NCI-H1417 treated with DMSO at 0.1 percent for 48 hours (cell line): ENCODE results near the gene HOXD9.

ENCODE experiments used
- DNase-seq: peaks from one replicate; lab custom pipeline; 2025; lab: John Stamatoyannopoulos, UW

HOXD9 gene

DNA sequence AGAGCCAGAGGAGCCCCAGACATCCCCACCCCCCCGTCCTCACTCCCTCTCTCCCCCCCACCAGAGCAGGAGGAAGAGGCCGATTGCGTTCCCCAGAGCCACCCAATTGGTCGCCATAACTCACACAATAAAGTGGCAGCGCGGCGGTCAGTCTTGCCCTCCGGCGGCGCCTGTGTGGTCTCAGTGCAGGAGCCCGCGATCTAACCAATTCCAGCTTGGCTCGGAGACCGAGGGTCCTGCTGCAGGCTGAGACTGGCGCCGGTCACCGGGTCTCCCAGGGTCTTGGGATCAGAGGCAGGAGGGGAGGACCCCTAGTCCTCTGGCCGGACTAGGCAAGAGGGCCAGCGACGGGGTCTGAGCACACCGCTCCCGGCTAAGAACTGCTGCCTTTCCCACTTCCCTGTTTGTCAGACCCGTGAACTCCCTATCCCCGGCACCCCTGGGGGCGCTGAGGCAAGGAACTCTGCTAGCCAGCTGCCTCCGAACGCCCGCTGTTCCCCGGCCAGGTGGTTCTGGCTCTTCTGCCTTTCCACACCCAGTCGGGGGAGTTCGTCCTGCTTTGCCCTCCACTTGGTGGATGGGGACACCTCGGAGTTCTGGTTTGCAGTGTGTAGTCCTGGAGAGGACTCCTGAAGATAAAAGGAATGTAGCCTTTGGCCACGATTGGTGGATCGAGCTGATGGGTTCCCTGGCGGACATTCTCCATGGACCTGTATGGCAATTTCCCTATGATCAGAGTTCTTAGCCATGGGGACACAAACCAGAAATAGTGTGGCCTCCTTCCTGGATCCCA is 24.0 kb upstream of the HOXD9 start:
- DNase-seq, result no peak

DNA sequence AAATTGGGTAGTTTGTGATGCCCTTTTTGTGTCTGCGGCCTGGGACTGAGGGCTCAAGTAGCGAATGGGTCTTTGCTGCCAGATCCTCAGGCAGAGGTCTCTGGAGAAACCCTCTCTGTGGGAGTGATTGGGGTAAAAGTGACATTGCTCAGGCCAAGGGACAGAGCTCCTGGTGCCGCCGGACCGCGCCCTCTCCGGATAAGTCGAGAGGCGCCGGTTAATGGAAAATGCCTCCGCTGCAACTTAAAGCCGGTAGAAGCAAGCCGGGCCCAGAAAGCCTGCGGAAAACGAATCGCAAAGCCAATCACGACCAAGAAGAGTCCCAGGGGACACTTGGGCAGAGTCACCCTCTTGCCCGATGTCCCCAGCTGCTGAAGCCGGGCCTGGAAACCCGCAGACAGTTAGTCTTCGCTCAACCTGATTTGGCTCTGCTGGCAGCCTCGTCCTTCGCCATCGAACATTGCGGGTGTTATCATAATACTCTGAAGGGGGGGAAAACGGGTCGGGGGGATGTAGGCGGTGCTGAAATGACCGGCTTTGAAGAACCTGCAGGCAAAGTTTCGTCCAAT is 23.3 kb upstream of the HOXD9 start:
- DNase-seq, result no peak

DNA sequence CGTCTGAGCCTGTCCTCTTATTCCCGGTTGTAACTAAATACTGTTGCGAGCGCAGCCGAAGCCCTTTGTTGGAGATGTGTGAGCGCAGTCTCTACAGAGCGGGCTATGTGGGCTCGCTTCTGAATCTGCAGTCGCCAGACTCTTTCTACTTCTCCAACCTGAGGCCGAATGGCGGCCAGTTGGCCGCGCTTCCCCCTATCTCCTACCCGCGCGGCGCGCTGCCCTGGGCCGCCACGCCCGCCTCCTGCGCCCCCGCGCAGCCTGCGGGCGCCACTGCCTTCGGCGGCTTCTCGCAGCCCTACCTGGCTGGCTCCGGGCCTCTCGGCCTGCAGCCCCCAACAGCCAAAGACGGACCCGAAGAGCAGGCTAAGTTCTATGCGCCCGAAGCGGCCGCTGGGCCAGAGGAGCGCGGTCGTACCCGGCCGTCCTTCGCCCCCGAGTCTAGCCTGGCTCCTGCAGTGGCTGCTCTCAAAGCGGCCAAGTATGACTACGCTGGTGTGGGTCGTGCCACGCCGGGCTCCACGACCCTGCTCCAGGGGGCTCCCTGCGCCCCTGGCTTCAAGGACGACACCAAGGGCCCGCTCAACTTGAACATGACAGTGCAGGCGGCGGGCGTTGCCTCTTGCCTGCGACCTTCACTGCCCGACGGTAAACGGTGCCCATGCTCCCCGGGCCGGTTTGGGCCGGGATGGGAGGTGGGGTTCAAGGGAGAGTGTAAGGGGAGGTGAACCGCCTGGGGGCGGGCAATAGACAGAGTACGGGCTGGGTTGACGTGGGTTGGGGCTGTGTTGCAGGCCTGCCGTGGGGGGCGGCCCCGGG is 22.6 kb upstream of the HOXD9 start, which contains the start of gene HOXD12:
TSS of gene HOXD12 (plus strand) at position 68 of the 819 bp plus-strand sequence. CDS start at position 75, 7 bp downstream.
- no peak for DNase-seq

DNA sequence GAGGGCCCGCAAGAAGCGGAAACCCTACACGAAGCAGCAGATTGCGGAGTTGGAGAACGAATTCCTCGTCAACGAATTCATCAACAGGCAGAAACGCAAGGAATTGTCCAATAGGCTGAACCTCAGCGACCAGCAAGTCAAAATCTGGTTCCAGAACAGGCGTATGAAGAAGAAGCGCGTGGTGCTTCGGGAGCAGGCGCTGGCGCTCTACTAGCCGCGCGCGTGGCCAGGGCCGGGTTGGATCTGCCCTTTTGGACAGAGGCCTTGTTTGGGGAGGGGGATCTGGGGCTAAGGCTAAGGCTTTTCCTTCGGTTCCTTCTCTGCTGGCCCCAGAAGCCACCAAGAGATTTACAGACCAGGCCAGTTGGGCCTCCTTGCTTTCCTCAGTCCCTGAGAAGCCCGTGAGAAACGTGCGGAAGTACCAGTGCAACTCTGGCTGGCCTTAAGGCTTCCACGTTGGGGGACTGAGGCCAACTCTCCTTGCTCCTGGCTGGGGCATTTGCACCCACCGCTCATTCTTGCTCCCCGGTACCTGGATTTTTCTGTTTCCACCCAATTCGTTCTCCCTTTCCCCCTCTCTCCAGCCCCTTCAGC is 21.9 kb upstream of the HOXD9 start:
- no peak for DNase-seq

DNA sequence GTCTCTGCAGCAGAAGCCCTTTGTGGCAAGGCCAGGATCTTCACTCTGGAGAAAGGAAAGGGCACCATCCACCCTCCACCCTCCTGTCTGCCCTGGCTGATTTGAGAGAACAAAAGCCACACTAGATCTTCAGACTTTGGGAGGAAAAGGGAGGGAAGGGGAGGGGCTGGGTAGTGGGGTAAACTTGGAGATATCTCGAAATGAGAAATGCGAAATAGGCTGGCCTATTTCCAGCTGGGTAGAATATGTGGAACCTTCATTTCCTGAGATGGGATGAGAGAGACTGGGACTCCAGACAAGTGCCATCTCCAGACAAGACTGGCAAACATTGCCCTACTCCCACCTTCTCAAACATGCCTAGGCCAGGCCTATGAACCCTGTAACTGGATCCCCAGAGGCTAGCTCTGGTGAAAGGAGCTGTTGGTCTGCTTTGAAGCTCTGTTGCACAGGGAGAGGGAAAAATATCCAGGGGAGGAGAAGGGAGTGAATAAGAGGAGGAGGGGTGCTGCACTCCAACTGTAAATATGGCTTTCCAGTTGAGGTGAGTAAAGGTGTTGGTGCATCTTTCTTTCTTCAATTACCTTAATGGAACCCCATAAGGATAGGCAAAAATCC is 21.2 kb upstream of the HOXD9 start:
- DNase-seq, result no peak

DNA sequence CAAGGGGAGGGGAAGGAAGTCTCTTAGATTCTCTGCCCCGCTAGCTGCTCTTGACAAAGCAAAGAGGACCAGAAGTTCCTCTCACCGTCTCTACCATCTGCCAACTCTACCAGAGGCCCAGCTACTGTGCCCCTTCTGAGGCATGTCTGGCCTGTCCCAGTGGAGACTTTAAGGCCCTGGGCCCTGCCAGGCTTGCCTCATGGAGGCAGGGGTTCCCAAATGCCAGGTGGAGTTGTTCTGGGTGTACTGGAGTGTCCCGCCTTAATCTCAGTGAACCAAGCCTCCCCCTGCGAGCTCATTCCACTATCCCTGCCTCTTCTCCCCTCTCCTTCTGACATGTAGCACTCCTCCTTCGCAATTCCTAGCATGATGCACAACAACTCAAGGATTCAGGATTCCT is 20.7 kb upstream of the HOXD9 start:
- no peak for DNase-seq

DNA sequence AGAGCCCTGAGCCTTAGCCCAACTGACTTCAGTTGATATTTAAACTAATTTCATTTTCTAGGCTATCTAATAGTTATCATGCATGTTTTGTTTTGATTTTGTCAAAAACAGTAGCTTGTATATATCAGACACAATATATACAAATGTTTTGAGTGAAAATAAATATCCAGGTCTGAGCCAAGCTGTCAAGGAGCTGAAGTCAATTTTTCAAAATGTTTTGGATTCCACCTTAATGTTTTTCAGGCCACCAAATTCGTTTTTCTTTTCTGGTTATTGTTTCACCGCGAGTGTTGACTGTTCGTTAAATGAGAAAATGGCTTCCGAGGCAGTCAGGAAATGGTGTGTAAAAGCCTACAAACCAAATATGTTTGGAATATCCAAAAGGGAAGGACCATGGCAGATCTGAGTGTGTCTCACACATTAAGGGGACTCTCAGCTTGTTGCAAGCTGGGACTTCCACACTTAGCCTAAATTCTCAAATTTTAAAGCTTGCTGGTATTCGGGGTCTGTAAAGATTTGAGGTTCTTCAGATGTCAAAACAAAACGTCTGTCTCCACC is 20.1 kb upstream of the HOXD9 start:
- DNase-seq, result no peak

DNA sequence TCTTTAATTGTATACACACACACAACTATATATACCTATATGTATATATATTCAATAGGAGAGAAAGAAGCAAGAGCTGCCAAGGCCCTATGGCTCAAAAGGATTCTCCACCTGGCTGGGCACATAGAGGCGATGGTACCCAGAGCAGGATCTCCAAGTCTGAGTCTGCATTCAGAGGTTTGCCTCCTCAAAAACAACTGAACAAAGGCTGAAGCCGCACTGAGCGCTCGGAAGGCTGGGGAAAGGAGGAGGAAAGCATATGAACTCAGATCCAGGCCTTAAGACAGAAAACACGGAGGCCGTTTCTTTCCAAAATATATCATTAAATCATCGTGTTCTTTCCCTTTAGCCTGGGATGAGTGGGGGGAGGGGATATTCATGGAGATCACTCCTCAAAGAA is 19.3 kb upstream of the HOXD9 start:
- no peak for DNase-seq

DNA sequence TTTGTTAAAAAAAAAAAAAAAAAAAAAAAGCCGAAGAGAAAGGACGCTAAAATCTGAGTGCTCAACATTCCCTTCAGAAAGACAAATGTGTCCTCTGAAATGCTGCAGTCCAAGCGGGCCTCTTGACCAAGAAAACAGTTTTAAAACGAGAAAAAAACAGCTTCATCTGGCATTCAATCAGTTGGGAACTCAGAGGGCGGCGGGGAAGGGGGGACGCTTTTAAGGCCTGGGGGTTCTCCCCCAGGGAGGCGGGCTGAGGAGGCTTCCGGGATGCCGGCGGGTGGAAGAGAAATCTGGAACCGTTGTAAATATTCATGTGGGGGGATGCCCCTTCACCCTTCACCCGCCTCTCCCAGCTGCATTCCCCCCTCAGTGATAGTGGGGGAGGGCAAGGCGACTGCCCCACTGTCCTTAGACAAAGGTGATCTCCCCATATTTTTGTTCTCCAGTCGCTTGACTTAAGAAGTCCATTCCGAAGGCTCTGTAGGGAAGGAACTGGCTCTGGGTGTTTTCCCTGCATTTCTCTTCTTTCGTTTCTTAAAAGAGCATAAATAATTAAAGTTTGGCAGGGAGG is 18.7 kb upstream of the HOXD9 start:
- no peak for DNase-seq

DNA sequence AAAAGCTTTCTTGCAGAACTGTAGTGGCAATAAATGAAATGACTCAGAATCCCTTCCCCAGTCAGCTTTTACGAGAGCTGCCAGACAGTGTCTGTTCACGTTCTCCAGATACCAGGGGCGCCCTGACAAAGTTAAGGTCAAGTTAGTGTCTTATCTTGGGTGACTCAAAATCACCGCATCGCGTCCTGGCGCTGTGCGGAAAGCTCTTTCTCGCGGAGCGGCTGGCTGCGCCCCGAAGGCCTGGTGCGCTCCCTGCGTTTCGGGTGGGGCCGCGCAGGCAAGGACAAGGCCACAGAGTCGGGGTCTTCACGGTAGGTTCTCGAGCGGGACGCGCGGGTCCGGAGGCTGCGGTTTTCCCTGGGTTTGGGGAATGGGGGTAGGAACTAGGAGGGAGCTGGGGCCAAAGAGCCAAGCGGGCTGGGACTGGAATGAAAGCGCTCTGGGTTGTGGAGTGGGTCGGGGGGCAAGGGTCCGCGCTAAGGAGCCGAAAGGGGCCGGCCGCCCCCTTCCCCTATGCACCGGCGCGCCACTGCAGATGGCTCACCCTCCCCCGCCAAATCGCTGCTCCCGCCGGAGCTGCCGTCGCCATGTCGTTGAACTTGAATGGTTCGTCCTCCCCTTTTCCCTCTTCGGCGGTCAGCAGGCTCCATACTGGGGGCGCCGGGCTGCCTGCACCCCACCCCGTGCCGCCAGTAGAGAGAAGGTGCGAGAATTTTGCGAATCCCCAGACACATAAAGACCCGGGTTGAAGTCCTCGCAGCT is 18.0 kb upstream of the HOXD9 start:
- no peak for DNase-seq

DNA sequence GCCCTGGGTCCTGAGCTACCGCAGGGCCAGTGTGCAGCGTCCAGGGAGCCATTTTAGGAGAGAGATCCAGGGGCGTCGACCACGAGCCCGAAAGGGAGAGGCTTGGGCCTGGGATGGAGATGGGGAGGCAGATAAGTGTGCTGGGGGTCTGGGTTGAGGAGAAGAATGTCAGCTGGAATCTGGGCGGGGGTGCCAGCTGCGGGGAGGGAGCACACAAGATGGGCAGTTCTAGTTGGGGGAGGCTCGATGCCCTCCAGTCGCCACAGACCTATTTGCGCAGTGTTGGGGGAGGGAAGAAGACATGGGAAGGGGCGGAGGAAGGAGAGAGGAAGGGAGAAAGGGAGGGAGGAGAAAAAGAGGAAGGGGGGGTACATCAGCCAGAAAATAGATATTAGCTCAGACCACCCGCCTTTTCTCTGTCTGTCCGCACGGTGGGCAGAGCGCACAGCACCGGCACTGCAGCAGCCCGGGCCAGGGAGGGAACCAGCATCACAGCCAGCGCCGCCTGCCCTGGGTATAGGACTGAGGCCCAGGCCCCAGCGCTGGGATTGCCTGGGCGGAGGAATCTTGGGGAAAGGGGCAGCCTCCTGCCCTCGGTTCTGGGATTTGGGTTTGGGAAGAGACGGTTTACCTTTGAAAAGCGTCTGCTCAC is 17.3 kb upstream of the HOXD9 start:
- DNase-seq, result no peak

DNA sequence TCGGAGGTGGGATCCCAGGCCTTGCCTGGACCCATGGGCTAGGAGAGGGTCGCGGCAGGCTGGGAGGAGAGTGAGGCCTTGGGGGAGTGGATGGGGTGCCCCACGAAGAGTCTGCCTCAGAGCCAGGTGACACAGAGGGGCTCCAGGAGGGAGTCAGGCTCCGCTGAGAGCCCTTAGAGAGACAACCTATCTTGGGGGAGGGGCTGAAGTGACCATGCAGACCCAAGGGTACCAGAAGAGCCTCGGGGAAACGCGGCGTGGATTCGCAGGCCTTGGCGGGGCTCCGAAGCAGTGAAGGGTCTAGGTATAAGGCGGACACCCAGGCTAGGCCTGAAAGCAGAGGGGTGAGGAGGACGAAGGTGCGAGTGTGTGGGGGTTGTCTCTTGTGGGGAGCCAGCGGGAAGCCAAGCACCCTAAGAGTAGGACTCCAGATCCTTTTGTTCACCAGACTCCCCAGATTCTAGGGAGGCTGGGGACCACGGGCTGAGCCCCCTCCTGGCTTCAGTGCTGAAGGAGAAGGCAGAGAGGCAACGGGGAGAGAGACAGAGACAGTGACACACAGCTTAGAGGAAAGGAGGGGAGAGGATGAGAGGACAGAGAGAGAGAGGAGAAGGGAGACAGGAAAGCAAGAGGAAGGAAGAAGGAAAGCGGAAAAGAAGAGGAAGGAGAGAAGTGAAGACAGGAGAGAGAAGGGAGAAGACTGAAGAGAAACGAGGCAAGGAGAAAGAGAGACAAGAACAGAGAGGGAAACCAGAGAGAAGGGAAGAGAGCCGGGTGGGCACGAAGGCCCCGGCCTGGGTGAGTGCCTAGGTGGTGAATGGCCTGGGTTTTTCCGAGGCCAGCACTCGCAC is 16.6 kb upstream of the HOXD9 start:
- no peak for DNase-seq

DNA sequence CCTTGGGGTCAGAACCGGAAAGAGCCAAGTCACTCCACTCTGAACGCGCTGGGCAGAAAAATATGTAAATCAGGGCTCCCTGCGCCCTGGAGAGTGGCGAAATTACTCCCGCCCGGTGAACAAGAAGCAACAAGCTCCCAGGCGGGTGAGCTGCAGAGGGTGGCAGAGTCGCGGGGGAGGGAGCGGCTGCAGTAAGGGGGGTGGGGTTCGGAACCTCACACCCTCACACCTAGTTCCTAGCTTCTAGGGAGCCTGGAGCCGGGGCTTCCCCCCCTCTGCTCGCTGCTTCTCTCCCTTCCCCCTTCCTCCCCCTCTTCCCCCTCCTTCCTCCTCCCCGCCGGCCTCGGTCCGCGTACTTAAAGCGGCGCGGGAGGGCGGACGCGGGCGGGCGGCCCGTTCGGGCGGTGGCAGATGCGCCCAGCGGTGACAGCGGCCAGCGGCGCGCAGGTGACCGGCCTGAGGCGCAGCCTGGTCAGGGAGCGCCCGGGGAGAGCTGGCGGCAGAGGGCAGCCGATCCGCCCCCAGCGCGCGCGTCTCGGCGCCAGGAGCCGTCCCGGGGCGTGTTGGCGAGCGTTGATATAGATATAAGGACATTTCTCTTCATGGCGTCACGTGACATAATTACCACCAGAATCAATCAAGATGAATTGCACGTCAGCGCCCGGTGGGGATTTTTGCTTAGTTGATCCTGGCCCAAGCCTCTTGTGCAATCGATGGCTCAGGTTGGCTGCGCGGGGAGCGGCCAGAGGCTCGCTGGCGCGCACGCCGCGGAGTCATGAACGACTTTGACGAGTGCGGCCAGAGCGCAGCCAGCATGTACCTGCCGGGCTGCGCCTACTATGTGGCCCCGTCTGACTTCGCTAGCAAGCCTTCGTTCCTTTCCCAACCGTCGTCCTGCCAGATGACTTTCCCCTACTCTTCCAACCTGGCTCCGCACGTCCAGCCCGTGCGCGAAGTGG is 15.7 kb upstream of the HOXD9 start, which contains the start of gene HOXD11:
TSS of gene HOXD11 (plus strand) at position 700 of the 959 bp plus-strand sequence. CDS start at position 776, 76 bp downstream.
- peak; percentile 41 for DNase-seq

DNA sequence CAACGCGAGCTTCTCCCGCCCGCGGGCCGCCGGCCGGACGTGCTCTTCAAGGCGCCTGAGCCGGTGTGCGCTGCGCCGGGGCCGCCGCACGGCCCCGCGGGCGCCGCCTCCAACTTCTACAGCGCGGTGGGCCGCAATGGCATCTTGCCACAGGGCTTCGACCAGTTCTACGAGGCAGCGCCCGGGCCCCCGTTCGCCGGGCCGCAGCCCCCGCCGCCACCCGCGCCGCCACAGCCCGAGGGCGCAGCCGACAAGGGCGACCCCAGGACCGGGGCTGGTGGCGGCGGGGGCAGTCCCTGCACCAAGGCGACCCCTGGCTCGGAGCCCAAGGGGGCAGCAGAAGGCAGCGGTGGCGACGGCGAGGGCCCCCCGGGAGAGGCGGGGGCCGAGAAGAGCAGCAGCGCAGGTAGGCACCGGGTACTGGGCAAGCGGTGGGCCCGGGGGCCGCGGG is 14.8 kb upstream of the HOXD9 start:
- DNase-seq, result no peak

DNA sequence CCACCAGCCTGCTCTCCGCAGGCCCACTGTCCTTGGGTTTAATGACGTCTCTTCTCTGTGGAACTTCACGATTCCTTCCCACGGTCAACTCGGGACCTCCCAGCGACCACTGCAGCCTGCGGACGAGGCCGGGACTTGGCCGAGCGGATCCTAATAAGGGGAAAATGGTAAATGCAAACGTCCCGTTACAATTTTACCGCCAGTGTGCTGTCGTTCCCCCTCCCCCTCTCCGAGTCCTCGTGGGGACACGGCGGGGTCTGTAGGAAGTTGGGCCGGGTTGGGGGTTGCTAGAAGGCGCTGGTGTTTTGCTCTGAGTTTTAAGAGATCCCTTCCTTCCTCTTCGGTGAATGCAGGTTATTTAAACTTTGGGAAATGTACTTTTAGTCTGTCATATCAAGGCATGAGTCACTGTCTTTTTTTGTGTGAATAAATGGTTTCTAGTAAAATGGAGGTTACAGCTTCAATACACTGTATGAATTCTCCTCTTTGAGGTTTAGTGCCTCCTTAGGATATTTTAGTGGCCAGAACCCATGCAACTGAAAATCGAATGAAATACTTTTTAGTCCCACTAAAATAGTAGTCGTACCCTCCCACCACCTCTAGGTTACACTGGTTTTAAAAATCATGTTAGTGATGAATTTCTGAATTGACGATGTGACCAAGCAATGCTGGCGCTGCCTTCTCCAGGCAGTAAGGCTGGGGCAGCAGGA is 13.2 kb upstream of the HOXD9 start:
- DNase-seq, result no peak

DNA sequence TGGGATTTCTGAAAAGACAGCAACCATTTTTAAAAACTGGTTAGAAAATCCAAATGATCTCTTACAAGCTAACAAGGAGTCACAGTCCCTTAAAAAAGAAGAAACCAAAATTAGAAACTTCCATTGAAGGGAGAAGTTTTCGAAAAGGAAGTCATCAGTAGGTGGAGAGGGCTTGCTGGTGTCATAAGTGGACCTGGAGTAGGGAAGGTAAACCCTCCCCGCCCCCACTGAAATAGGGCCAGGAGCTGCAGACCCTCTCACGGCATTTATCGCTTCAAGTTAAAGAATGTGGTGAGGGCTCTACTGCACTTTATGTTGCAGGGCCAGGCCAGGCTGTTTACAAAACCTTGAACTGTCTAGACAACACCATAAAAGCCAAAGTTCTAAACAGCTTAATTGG is 12.6 kb upstream of the HOXD9 start:
- no peak for DNase-seq
